ENCODE measurements around the gene DRAM1. TPM values are rescaled to one million over a fixed set of nuclear protein-coding genes. Genes with fewer than 3 reads are reported as not detected.
"Not testable (repeated sequence)": the region's sequence is repeated elsewhere in the genome, so short reads cannot be mapped to it uniquely, and the experiment has no call there.

Gene DRAM1
- polyA plus RNA-seq, 4 donors, result 0.89 to 9.9 (median 5.6) TPM

DNA sequence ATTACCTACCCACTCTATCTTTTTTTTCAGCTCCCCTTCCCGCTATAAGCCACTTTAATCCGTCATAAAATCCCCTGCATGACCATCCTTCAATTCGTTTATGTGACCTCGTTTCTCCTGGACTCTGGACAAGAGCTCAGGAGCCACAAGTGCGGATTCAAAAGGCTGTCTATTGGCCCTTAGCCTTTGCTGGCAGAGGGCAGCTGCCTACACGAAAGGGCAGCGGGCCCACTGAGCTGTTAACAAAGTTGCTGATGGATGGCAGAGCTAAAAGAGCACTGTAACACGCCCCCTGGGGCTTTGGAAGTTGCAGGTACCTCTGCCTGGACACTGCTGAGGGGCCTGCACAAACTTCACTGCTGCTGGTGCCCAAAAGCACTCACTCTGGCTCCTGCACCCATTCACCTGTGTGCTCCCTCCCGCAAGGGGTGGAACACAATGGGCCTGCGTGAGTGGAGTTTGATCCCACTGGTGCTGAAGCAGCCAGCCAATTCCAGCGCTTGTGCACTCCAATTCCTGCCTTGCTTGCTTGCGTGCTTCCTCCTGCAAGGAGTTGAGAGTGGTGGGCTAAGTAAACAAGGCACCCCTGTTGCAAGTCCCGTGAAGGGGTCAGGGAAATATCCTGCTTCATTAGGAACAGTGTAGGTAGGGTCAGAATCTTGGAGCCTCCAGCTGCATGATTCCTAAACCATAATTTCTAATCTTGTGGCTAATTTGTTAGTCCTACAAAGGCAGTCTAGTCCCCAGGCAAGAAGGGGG is 10.6 kb upstream of the DRAM1 start:
- 42 to 67% (median 61%) methylated on average over 13 of the region's 13 CpGs for WGBS, 3 donors
- Histone ChIP-seq H3K4me3 (ENCODE audit: low read depth in 1 of 3, low read length in 3 of 3) (no peak overlapping the region), H3K9me3 (ENCODE audit: control insufficient read depth in 2 of 2, insufficient read depth in 1 of 2, low read depth in 1 of 2, low read length in 1 of 2) (peaks cover 0 to 23% of the 10 kb centered on the region in 2 donors), H3K27me3 (ENCODE audit: control insufficient read depth in 3 of 3, insufficient read depth in 3 of 3, low read length in 3 of 3) (no peaks in the 10 kb centered on the region), H3K27ac (ENCODE audit: low read depth in 1 of 3, low read length in 2 of 3) (no peak overlapping the region), H3K36me3 (ENCODE audit: control insufficient read depth in 3 of 3, insufficient read depth in 2 of 3, low read depth in 1 of 3, low read length in 3 of 3) (no peaks in the 10 kb centered on the region), H3K4me1 (ENCODE audit: control insufficient read depth in 3 of 3, insufficient read depth in 2 of 3, low read depth in 1 of 3, low read length in 2 of 3) (no peaks in the 10 kb centered on the region)
- FAIRE-seq, result no peak
- DNase-seq, result peak in 1 of 2 donors; percentile 12

- FAIRE-seq; H3K27ac ChIP-seq (ENCODE audit: low read depth in 1 of 3, low read length in 2 of 3); H3K4me1 ChIP-seq (ENCODE audit: control insufficient read depth in 3 of 3, insufficient read depth in 2 of 3, low read depth in 1 of 3, low read length in 2 of 3); H3K27me3 ChIP-seq (ENCODE audit: control insufficient read depth in 3 of 3, insufficient read depth in 3 of 3, low read length in 3 of 3); DNase-seq; H3K4me3 ChIP-seq (ENCODE audit: low read depth in 1 of 3, low read length in 3 of 3); H3K36me3 ChIP-seq (ENCODE audit: control insufficient read depth in 3 of 3, insufficient read depth in 2 of 3, low read depth in 1 of 3, low read length in 3 of 3): not testable (repeated sequence)
- WGBS, 3 donors, result 92 to 94% (median 92%) methylated on average over 3 of the region's 3 CpGs
- peaks cover 0 to 23% of the 10 kb centered on the region in 2 donors for H3K9me3 ChIP-seq (ENCODE audit: control insufficient read depth in 2 of 2, insufficient read depth in 1 of 2, low read depth in 1 of 2, low read length in 1 of 2)
Observed at GRCh38 chr12:101867619-101868018, 9.8 kb upstream of the DRAM1 start.

GRCh38 chr12:101870925-101871324 is 6.5 kb upstream of the DRAM1 start:
- WGBS, 3 donors, result 80 to 100% (median 100%) methylated on average over 1 of the region's 1 CpG
- Histone ChIP-seq H3K36me3 (ENCODE audit: control insufficient read depth in 3 of 3, insufficient read depth in 2 of 3, low read depth in 1 of 3, low read length in 3 of 3) (no peaks in the 10 kb centered on the region), H3K27me3 (ENCODE audit: control insufficient read depth in 3 of 3, insufficient read depth in 3 of 3, low read length in 3 of 3) (no peaks in the 10 kb centered on the region), H3K27ac (ENCODE audit: low read depth in 1 of 3, low read length in 2 of 3) (no peak overlapping the region), H3K4me1 (ENCODE audit: control insufficient read depth in 3 of 3, insufficient read depth in 2 of 3, low read depth in 1 of 3, low read length in 2 of 3) (no peaks in the 10 kb centered on the region), H3K4me3 (ENCODE audit: low read depth in 1 of 3, low read length in 3 of 3) (no peak overlapping the region), H3K9me3 (ENCODE audit: control insufficient read depth in 2 of 2, insufficient read depth in 1 of 2, low read depth in 1 of 2, low read length in 1 of 2) (peaks cover 0 to 2% of the 10 kb centered on the region in 2 donors)
- FAIRE-seq (no peak), DNase-seq (no peak)

GRCh38 chr12:101875162-101875561 is 2.2 kb upstream of the DRAM1 start:
- Histone ChIP-seq H3K27ac (ENCODE audit: low read depth in 1 of 3, low read length in 2 of 3) (peak overlapping the region in 1 of 3 donors; percentile 56), H3K4me3 (ENCODE audit: low read depth in 1 of 3, low read length in 3 of 3) (no peak overlapping the region), H3K9me3 (ENCODE audit: control insufficient read depth in 2 of 2, insufficient read depth in 1 of 2, low read depth in 1 of 2, low read length in 1 of 2) (no peaks in the 10 kb centered on the region), H3K27me3 (ENCODE audit: control insufficient read depth in 3 of 3, insufficient read depth in 3 of 3, low read length in 3 of 3) (peaks cover 0 to 2% (median 0%) of the 10 kb centered on the region in 3 donors), H3K36me3 (ENCODE audit: control insufficient read depth in 3 of 3, insufficient read depth in 2 of 3, low read depth in 1 of 3, low read length in 3 of 3) (no peaks in the 10 kb centered on the region), H3K4me1 (ENCODE audit: control insufficient read depth in 3 of 3, insufficient read depth in 2 of 3, low read depth in 1 of 3, low read length in 2 of 3) (no peaks in the 10 kb centered on the region)
- WGBS, 3 donors, result 89 to 94% (median 92%) methylated on average over 9 of the region's 9 CpGs
- no peak for FAIRE-seq
- DNase-seq, result no peak

DNA sequence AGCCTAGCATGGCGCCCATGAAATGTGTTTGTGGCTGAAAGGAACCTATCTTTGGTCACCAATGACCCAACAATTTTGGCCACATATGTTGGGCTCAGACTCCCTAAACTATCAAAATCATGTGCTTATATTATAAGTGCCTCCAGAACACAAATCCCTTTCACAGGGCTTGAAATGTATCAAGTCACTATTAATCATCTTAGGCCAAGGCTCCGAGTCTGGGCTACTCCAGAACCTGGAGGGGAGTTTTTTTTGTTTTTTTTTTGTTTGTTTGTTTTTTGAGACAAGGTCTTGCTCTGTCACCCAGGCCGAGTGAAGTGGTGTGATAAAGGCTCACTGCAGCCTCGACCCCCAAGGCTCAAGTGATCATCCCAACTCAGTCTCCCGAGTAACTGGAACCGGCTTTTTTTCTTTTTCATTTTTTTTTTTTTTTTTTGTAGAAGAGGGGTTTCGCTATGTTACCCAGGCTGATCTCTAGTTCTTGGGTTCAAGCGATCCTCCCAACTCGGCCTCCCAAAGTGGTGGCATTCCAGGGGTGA is 989 bp upstream of the DRAM1 start:
- FAIRE-seq (no peak), DNase-seq (no peak)
- no peaks in the 10 kb centered on the region for H3K9me3 ChIP-seq (ENCODE audit: control insufficient read depth in 2 of 2, insufficient read depth in 1 of 2, low read depth in 1 of 2, low read length in 1 of 2)
- H3K4me1 ChIP-seq (ENCODE audit: control insufficient read depth in 3 of 3, insufficient read depth in 2 of 3, low read depth in 1 of 3, low read length in 2 of 3), result no peaks in the 10 kb centered on the region
- peak overlapping the region; percentile 81 to 97 (median 92) for H3K27ac ChIP-seq (ENCODE audit: low read depth in 1 of 3, low read length in 2 of 3)
- H3K27me3 ChIP-seq (ENCODE audit: control insufficient read depth in 3 of 3, insufficient read depth in 3 of 3, low read length in 3 of 3), result peaks cover 0 to 2% (median 0%) of the 10 kb centered on the region in 3 donors
- 47 to 59% (median 51%) methylated on average over 9 of the region's 9 CpGs for WGBS, 3 donors
- H3K4me3 ChIP-seq (ENCODE audit: low read depth in 1 of 3, low read length in 3 of 3), result peak overlapping the region in 2 of 3 donors; percentile 93 to 94
- H3K36me3 ChIP-seq (ENCODE audit: control insufficient read depth in 3 of 3, insufficient read depth in 2 of 3, low read depth in 1 of 3, low read length in 3 of 3), result no peaks in the 10 kb centered on the region

- FAIRE-seq (no peak), DNase-seq (peak in 1 of 2 donors; percentile 13)
- H3K9me3 ChIP-seq (ENCODE audit: control insufficient read depth in 2 of 2, insufficient read depth in 1 of 2, low read depth in 1 of 2, low read length in 1 of 2), result no peaks in the 10 kb centered on the region
- H3K4me3 ChIP-seq (ENCODE audit: low read depth in 1 of 3, low read length in 3 of 3), result peak overlapping the region; percentile 69 to 94 (median 93)
- H3K27me3 ChIP-seq (ENCODE audit: control insufficient read depth in 3 of 3, insufficient read depth in 3 of 3, low read length in 3 of 3), result peaks cover 0 to 2% (median 0%) of the 10 kb centered on the region in 3 donors
- H3K27ac ChIP-seq (ENCODE audit: low read depth in 1 of 3, low read length in 2 of 3), result peak overlapping the region; percentile 13 to 97 (median 92)
- H3K4me1 ChIP-seq (ENCODE audit: control insufficient read depth in 3 of 3, insufficient read depth in 2 of 3, low read depth in 1 of 3, low read length in 2 of 3), result no peaks in the 10 kb centered on the region
- 0% methylated on average over 24 of the region's 24 CpGs for WGBS, 3 donors
- H3K36me3 ChIP-seq (ENCODE audit: control insufficient read depth in 3 of 3, insufficient read depth in 2 of 3, low read depth in 1 of 3, low read length in 3 of 3), result no peaks in the 10 kb centered on the region
Observed at GRCh38 chr12:101877806-101878242, 444 bp downstream of the DRAM1 start.

- FAIRE-seq (no peak), DNase-seq (no peak)
Observed at GRCh38 chr12:101878243-101878821, 952 bp downstream of the DRAM1 start.

GRCh38 chr12:101880769-101881168 is 3.4 kb downstream of the DRAM1 start:
- H3K27ac ChIP-seq (ENCODE audit: low read depth in 1 of 3, low read length in 2 of 3), result no peak overlapping the region
- DNase-seq (no peak), FAIRE-seq (no peak)
- no peaks in the 10 kb centered on the region for H3K4me1 ChIP-seq (ENCODE audit: control insufficient read depth in 3 of 3, insufficient read depth in 2 of 3, low read depth in 1 of 3, low read length in 2 of 3)
- 92 to 95% (median 93%) methylated on average over 3 of the region's 3 CpGs for WGBS, 3 donors
- H3K27me3 ChIP-seq (ENCODE audit: control insufficient read depth in 3 of 3, insufficient read depth in 3 of 3, low read length in 3 of 3), result peaks cover 0 to 2% (median 0%) of the 10 kb centered on the region in 3 donors
- H3K4me3 ChIP-seq (ENCODE audit: low read depth in 1 of 3, low read length in 3 of 3), result no peak overlapping the region
- no peaks in the 10 kb centered on the region for H3K36me3 ChIP-seq (ENCODE audit: control insufficient read depth in 3 of 3, insufficient read depth in 2 of 3, low read depth in 1 of 3, low read length in 3 of 3)
- no peaks in the 10 kb centered on the region for H3K9me3 ChIP-seq (ENCODE audit: control insufficient read depth in 2 of 2, insufficient read depth in 1 of 2, low read depth in 1 of 2, low read length in 1 of 2)

More at GRCh38 chr12:101878243-101878821, 952 bp downstream of the DRAM1 start:
- H3K27me3 ChIP-seq (ENCODE audit: control insufficient read depth in 3 of 3, insufficient read depth in 3 of 3, low read length in 3 of 3), result peaks cover 0 to 2% (median 0%) of the 10 kb centered on the region in 3 donors
- H3K4me1 ChIP-seq (ENCODE audit: control insufficient read depth in 3 of 3, insufficient read depth in 2 of 3, low read depth in 1 of 3, low read length in 2 of 3), result no peaks in the 10 kb centered on the region
- peak overlapping the region; percentile 69 to 94 (median 93) for H3K4me3 ChIP-seq (ENCODE audit: low read depth in 1 of 3, low read length in 3 of 3)
- 21 to 22% (median 22%) methylated on average over 7 of the region's 7 CpGs for WGBS, 3 donors
- H3K9me3 ChIP-seq (ENCODE audit: control insufficient read depth in 2 of 2, insufficient read depth in 1 of 2, low read depth in 1 of 2, low read length in 1 of 2), result no peaks in the 10 kb centered on the region
- H3K36me3 ChIP-seq (ENCODE audit: control insufficient read depth in 3 of 3, insufficient read depth in 2 of 3, low read depth in 1 of 3, low read length in 3 of 3), result no peaks in the 10 kb centered on the region
- peak overlapping the region in 1 of 3 donors; percentile 97 for H3K27ac ChIP-seq (ENCODE audit: low read depth in 1 of 3, low read length in 2 of 3)
